GM06990 (cell line): ENCODE measurements around the gene C19orf47.

Source experiments
- DNase-seq: peaks from one replicate; pipeline ENCODE4 v3.0.0-alpha.2; 2011; ENCODE audit not compliant: insufficient read length; ENCODE audit errors: extremely low read depth
- H3K27me3 ChIP-seq: replicated peaks from 2 replicates; pipeline ENCODE4 v1.6.0; 2011; ENCODE audit warnings: low read length; ENCODE audit not compliant: control insufficient read depth, insufficient read depth
- H3K36me3 ChIP-seq: 2 replicates; pipeline ENCODE4 v1.5.1; 2011; ENCODE audit warnings: low read length; ENCODE audit not compliant: control insufficient read depth, insufficient read depth
- H3K4me3 ChIP-seq: replicated peaks from 2 replicates; pipeline ENCODE4 v1.5.1; 2011; ENCODE audit warnings: low read depth, mild to moderate bottlenecking, control low read depth, low read length
- TF ChIP-seq, protein P1 (sequence below): IDR thresholded peaks from 2 replicates; pipeline ENCODE4 v1.5.1; 2011; ENCODE audit warnings: low read length, control low read depth, mild to moderate bottlenecking, inconsistent platforms; ENCODE audit not compliant: insufficient read depth, poor library complexity, severe bottlenecking

C19orf47 gene

DNA sequence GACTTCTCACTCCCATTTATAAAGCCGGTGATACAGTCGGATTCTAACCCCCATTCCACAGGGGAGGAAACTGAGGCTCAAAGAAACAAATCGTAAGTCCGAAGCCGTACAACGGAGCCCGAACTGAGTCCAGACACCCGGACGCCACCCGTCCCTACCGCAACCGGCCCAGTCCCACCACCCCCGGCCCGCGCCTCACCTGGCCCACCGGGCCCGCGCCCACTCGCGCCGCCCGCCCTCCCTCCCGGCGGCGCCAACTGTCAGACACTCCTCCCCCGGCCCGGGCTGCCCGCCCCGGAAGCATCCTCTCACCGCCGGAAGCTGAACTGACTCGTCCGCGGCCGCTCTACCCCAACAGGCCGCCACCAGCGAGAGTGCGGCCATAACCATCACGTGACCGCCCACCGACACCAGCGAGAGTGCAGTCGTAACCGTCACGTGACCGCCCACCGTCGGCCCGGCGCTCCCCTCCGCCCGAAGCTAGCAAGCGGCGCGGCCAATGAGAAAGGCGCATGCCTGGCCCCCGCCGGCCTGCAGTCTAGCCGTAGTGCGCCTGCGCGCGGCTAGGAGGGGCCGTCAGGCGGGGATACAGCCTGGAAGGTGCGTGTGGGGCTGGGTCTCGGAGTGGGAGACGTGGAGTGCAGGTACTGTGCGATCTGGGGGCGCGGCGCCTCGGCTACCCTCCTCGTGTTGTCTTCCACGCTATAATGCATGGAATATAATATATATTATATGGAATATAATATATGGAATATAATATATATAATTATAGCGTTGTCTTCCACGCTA lies at the start of gene C19orf47, which contains the start of gene PLD3:
TSS of gene C19orf47 (minus strand) at position 273 of the 789 bp plus-strand sequence. CDS start 6,540 bp downstream, outside the sequence.
TSS of gene PLD3 (plus strand) at position 571 of the 789 bp plus-strand sequence. CDS start 17,789 bp downstream, outside the sequence.
- TF ChIP-seq, protein P1, sequence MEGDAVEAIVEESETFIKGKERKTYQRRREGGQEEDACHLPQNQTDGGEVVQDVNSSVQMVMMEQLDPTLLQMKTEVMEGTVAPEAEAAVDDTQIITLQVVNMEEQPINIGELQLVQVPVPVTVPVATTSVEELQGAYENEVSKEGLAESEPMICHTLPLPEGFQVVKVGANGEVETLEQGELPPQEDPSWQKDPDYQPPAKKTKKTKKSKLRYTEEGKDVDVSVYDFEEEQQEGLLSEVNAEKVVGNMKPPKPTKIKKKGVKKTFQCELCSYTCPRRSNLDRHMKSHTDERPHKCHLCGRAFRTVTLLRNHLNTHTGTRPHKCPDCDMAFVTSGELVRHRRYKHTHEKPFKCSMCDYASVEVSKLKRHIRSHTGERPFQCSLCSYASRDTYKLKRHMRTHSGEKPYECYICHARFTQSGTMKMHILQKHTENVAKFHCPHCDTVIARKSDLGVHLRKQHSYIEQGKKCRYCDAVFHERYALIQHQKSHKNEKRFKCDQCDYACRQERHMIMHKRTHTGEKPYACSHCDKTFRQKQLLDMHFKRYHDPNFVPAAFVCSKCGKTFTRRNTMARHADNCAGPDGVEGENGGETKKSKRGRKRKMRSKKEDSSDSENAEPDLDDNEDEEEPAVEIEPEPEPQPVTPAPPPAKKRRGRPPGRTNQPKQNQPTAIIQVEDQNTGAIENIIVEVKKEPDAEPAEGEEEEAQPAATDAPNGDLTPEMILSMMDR = no peak
- peak; percentile 100 for DNase-seq
- no peaks in the 10 kb centered on the region for H3K27me3 ChIP-seq
- peak within 1 kb of the TSS; percentile 91 for H3K4me3 ChIP-seq
- H3K36me3 ChIP-seq = peaks cover 3% of the 10 kb centered on the region

DNA sequence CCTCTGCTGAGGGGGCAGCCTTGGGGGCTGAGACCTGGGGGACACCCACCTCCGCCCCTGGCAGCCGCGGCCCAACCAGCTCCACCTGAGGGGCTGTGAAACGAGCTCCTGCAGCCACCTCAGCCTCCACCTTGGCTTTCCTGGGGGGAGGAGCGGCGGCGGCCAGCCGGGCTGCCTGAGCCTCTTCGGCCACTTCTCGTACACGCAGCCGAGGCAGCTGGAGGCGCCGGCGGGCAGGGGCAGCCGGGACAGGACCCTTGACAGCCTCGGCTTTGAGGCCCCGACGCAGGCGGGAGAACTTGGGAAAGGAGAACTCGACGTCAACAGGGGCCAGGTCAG lies 49.3 kb upstream of the C19orf47 start:
- H3K4me3 ChIP-seq = no peak overlapping the region
- no peaks in the 10 kb centered on the region; the same call in 1 of the 2 replicates for H3K27me3 ChIP-seq
- TF ChIP-seq, protein P1 = no peak
- H3K36me3 ChIP-seq = no peaks in the 10 kb centered on the region
- no peak for DNase-seq

- Histone ChIP-seq H3K27me3 (no peaks in the 10 kb centered on the region; the same call in 1 of the 2 replicates), H3K36me3 (no peaks in the 10 kb centered on the region), H3K4me3 (no peak overlapping the region)
- no peak for DNase-seq
- TF ChIP-seq, protein P1 = no peak
Observed at GRCh38 chr19:40396886-40397567, 48.8 kb upstream of the C19orf47 start.

- Histone ChIP-seq H3K36me3 (no peaks in the 10 kb centered on the region), H3K4me3 (no peak overlapping the region), H3K27me3 (no peaks in the 10 kb centered on the region; the same call in 1 of the 2 replicates)
- TF ChIP-seq, protein P1 = no peak
- DNase-seq = no peak
Observed at GRCh38 chr19:40395956-40396355, 47.8 kb upstream of the C19orf47 start.

DNA sequence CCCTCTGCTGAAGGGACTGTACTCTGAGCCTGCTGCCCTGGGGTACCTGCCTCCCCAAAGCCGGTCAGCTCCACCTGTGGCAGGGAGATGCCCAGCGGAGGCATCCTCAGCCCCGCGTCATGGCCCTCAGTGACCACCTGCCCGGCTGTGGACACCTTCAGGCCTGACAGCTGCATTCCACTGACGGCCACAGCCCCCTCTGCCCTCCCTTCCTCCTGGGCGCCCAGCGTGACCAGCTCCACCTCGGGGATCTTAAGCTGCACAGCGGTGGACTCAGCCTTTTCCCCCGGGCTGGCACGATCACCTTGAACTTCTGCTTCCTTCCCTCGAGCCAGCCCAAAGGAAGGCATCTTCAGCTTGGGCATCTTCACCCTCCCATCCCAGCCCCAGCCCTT lies 46.6 kb upstream of the C19orf47 start:
- H3K27me3 ChIP-seq = no peaks in the 10 kb centered on the region; the same call in 1 of the 2 replicates
- DNase-seq = no peak
- H3K36me3 ChIP-seq = no peaks in the 10 kb centered on the region
- H3K4me3 ChIP-seq = no peak overlapping the region
- TF ChIP-seq, protein P1 = no peak
